Measurements from ENCODE around the gene PACS2. TPM values are rescaled to one million over a fixed set of nuclear protein-coding genes. Genes with fewer than 3 reads are reported as not detected.
"Not testable (repeated sequence)": the region's sequence is repeated elsewhere in the genome, so short reads cannot be mapped to it uniquely, and the experiment has no call there.

The PACS2 gene
- total RNA-seq, 1 donor from 2014 or later = 48.0 TPM

DNA sequence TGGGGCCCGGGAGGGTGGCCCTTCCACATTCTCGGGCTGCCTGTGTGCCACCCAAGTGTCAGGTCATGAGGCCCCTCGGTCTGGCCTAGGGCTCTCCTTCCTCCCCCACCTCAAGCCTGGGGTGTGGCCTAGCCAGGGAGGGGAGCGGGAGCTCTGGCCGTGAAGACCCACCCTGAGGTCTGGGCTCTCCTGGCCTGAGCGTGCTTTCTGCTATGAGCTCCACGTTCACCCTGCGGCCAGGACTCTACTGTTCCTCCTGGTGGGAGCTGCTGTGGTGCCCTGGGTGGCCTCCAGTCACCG lies 12.0 kb downstream of the PACS2 start:
- CTCF ChIA-PET = no interaction called here
- Mint-ChIP-seq H3K36me3 (ENCODE audit: low read depth) (no peaks in the 10 kb centered on the region), H3K4me3 (no peak overlapping the region), H3K9me3 (no peaks in the 10 kb centered on the region), H3K27ac (no peak overlapping the region), H3K4me1 (peaks cover 14% of the 10 kb centered on the region), H3K27me3 (no peaks in the 10 kb centered on the region)
- TF ChIP-seq, protein P1, sequence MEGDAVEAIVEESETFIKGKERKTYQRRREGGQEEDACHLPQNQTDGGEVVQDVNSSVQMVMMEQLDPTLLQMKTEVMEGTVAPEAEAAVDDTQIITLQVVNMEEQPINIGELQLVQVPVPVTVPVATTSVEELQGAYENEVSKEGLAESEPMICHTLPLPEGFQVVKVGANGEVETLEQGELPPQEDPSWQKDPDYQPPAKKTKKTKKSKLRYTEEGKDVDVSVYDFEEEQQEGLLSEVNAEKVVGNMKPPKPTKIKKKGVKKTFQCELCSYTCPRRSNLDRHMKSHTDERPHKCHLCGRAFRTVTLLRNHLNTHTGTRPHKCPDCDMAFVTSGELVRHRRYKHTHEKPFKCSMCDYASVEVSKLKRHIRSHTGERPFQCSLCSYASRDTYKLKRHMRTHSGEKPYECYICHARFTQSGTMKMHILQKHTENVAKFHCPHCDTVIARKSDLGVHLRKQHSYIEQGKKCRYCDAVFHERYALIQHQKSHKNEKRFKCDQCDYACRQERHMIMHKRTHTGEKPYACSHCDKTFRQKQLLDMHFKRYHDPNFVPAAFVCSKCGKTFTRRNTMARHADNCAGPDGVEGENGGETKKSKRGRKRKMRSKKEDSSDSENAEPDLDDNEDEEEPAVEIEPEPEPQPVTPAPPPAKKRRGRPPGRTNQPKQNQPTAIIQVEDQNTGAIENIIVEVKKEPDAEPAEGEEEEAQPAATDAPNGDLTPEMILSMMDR (IDR thresholded peaks at IDR 0.05) = no peak
- POLR2A ChIA-PET = no interaction called here
- intact Hi-C loops (cut with micrococcal nuclease) = no loop called here
- ATAC-seq (ENCODE audit: low read depth) = no peak
- no peak for DNase-seq

DNA sequence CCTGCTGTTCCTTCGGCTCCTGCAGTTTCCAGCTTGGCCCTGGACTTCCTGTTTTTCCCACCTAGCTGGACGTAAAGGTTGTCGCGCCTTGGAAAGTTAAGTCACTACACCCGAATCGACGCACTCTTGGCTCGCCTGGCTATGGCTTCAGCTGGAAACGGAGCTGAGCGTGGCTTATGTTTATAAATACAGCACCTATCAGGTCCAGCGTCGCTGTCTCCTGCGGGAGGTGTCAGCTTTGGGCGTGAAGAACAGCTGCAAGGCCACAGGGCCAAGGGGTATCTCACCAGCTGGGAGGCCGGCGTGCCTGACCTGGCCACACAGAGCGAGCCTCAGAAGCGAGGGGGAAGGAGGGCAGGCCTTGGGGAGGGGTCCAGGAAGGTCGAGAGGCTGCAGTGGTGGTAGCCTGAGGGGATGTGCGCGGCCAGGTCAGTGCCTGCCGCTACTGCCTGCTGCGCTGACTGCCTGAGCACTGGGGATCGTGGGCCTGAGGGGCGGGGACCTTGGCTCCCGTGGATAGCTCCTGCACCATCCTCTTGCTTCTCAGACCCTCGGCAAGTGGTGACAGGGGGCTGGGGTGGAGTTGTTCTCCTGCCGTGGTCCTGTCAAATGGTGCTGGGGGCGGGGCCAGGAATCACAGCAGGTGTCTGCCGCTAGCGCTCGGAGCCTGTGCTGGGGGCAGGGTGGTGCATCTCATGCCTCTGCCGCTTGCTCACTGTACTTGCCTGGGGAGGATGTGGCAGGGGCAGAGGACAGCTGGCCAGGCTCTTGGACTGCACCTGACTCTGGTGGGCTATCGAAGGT lies 12.5 kb downstream of the PACS2 start:
- Mint-ChIP-seq H3K27me3 (no peaks in the 10 kb centered on the region), H3K36me3 (ENCODE audit: low read depth) (no peaks in the 10 kb centered on the region), H3K4me1 (peaks cover 18% of the 10 kb centered on the region), H3K9me3 (no peaks in the 10 kb centered on the region), H3K27ac (no peak overlapping the region), H3K4me3 (no peak overlapping the region)
- no peak for DNase-seq
- TF ChIP-seq, protein P1 (IDR thresholded peaks at IDR 0.05) = no peak
- CTCF ChIA-PET = no interaction called here
- POLR2A ChIA-PET = no interaction called here
- intact Hi-C loops (cut with micrococcal nuclease) = no loop called here
- no peak for ATAC-seq (ENCODE audit: low read depth)

- DNase-seq; H3K4me3 Mint-ChIP-seq; POLR2A ChIA-PET; H3K9me3 Mint-ChIP-seq; CTCF ChIA-PET; H3K27me3 Mint-ChIP-seq; H3K27ac Mint-ChIP-seq; H3K36me3 Mint-ChIP-seq (ENCODE audit: low read depth); ATAC-seq (ENCODE audit: low read depth); intact Hi-C loops (cut with micrococcal nuclease): not testable (repeated sequence)
- peaks cover 18% of the 10 kb centered on the region for H3K4me1 Mint-ChIP-seq
These were observed 13.1 kb downstream of the PACS2 start for GRCh38 chr14:105327695-105328045.

DNA sequence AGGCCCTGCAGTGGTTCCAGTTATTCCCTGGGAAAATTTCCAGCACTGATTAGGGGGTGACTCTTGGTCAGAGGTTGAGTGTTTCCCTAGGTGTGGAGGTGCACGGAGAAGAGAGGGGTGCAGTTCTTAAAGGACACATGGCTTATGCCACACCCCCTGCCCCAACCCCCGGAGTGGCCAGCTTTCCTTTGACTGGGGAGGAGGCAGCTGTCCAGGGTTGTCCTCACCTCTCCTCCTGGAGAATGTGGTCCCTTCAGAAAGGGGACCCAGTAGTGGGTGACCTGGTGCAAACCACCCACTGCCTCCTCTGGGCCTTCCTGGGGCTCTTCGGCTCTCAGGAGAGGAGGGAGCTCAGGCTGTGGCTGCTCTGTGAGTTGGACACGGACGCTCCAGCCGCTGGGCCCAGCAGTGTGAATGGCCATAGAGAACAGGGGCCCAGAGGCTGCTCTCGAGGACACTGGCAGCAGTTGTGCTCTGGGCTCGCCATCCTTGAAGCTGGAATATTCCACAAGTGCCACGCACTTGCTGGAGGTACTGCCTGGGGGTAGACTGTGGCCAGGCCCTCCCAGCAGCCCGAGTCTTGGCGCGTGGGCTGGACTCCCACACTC lies 13.6 kb downstream of the PACS2 start:
- Mint-ChIP-seq H3K4me1 (peaks cover 20% of the 10 kb centered on the region), H3K27me3 (no peaks in the 10 kb centered on the region), H3K9me3 (no peaks in the 10 kb centered on the region), H3K4me3 (no peak overlapping the region), H3K36me3 (ENCODE audit: low read depth) (no peaks in the 10 kb centered on the region), H3K27ac (no peak overlapping the region)
- TF ChIP-seq, protein P1 (IDR thresholded peaks at IDR 0.05) = no peak
- intact Hi-C loops (cut with micrococcal nuclease) = no loop called here
- CTCF ChIA-PET = no interaction called here
- DNase-seq = no peak
- no peak for ATAC-seq (ENCODE audit: low read depth)
- POLR2A ChIA-PET = no interaction called here

DNA sequence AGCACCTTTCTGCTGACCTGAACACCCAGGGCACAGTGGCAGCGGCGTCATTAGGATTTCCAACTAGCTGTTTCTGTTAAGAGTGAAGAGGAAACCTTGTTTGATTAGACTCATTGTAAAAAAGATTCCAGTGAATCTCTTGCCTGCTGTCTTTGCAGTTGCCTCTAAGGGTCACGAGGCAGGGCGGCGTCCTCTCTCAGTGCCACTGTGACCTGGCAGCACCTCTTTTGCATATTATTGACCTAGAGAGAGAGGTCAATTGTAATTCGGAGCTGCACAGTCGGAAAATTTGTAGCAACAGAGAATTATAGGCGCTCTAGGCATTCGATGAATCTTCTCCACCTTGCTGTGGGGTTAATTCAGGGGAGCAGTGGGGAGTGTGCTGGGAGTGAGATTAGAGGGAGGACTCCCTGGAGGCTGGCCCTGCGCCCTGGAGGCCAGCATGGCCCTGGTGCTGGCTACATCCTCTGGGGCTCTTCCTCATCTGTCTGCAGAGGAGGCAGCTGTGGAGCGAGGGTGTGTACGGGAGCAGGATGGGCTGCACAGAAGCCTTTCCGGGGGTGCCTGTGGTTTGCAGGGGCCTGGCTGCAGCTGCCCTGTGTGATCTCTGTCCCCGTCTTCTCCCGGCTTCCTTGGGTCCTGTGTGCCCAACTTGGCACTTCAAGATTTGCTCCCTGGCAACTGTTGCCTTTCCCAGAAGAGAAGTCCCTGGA lies 14.3 kb downstream of the PACS2 start:
- Mint-ChIP-seq H3K4me1 (peaks cover 20% of the 10 kb centered on the region), H3K36me3 (ENCODE audit: low read depth) (no peaks in the 10 kb centered on the region), H3K4me3 (no peak overlapping the region), H3K9me3 (no peaks in the 10 kb centered on the region), H3K27me3 (no peaks in the 10 kb centered on the region), H3K27ac (no peak overlapping the region)
- TF ChIP-seq, protein P1 (IDR thresholded peaks at IDR 0.05) = no peak
- CTCF ChIA-PET = no interaction called here
- intact Hi-C loops (cut with micrococcal nuclease) = no loop called here
- ATAC-seq (ENCODE audit: low read depth) = no peak
- POLR2A ChIA-PET = no interaction called here
- DNase-seq = no peak

Measured in activated B cell treated with CpG ODN at 0.5 μM for 24 hours (primary cell).